Chondrocyte (in vitro differentiated cells): ENCODE data around the gene CUBN. TPM values are rescaled to one million over a fixed set of nuclear protein-coding genes. Genes with fewer than 3 reads are reported as not detected.

Experiments used
- DNase-seq: peaks from one replicate; pipeline ENCODE4 v3.0.0; 2021; ENCODE audit warnings: mixed read lengths, low spot score
- H3K27ac Mint-ChIP-seq: one replicate; pipeline ENCODE4 v1.8.0; 2021; ENCODE audit warnings: mild to moderate bottlenecking, moderate library complexity, mixed read lengths; ENCODE audit not compliant: unreplicated experiment
- H3K27me3 Mint-ChIP-seq: 2 replicates; pipeline ENCODE4 v1.8.0; 2021; ENCODE audit warnings: low read depth, mixed read lengths
- H3K36me3 Mint-ChIP-seq: 2 replicates; pipeline ENCODE4 v1.8.0; 2021; ENCODE audit warnings: low read depth, mixed read lengths
- H3K4me1 Mint-ChIP-seq: 2 replicates; pipeline ENCODE4 v1.8.0; 2021; ENCODE audit warnings: low read depth, mild to moderate bottlenecking, mixed read lengths
- H3K4me3 Mint-ChIP-seq: one replicate; pipeline ENCODE4 v1.8.0; 2021; ENCODE audit warnings: mild to moderate bottlenecking, moderate library complexity, mixed read lengths; ENCODE audit not compliant: unreplicated experiment
- H3K9me3 Mint-ChIP-seq: 2 replicates; pipeline ENCODE4 v1.8.0; 2021; ENCODE audit warnings: low read depth, mixed read lengths
- CTCF ChIP-seq: fragments of 200-600 bp; sonication (generic); IDR thresholded peaks from 2 replicates; pipeline ENCODE4 v1.5.0; 2021; ENCODE audit warnings: antibody characterized with exemption, mild to moderate bottlenecking, moderate library complexity
- total RNA-seq: library from RNA; stranded (reverse); gene quantifications from 3 replicates; pipeline ENCODE4 v1.2.1, GENCODE V29; 2021

CUBN gene
- total RNA-seq, 1 donor from 2014 or later = 1.0 TPM

GRCh38 chr10:17037910-17038309 is 91.7 kb downstream of the CUBN start:
- H3K27me3 Mint-ChIP-seq = no peaks in the 10 kb centered on the region
- H3K36me3 Mint-ChIP-seq = peaks cover 1% of the 10 kb centered on the region
- H3K9me3 Mint-ChIP-seq = no peaks in the 10 kb centered on the region
- H3K4me3 Mint-ChIP-seq = no peak overlapping the region
- peaks cover 7% of the 10 kb centered on the region for H3K4me1 Mint-ChIP-seq
- no peak overlapping the region for H3K27ac Mint-ChIP-seq
- DNase-seq = no peak
- TF ChIP-seq CTCF = no peak

GRCh38 chr10:17035446-17035845 is 94.2 kb downstream of the CUBN start:
- TF ChIP-seq CTCF = no peak
- H3K27me3 Mint-ChIP-seq = no peaks in the 10 kb centered on the region
- no peaks in the 10 kb centered on the region for H3K4me1 Mint-ChIP-seq
- no peak overlapping the region for H3K4me3 Mint-ChIP-seq
- H3K9me3 Mint-ChIP-seq = peaks cover 3% of the 10 kb centered on the region
- H3K36me3 Mint-ChIP-seq = peaks cover 1% of the 10 kb centered on the region
- H3K27ac Mint-ChIP-seq = no peak overlapping the region
- no peak for DNase-seq

GRCh38 chr10:17033529-17034260 is 95.9 kb downstream of the CUBN start:
- Mint-ChIP-seq H3K4me1 (peaks cover 15% of the 10 kb centered on the region), H3K9me3 (peaks cover 3% of the 10 kb centered on the region), H3K27ac (no peak overlapping the region), H3K36me3 (no peaks in the 10 kb centered on the region), H3K27me3 (no peaks in the 10 kb centered on the region), H3K4me3 (no peak overlapping the region)
- TF ChIP-seq CTCF = no peak
- DNase-seq = no peak

- Mint-ChIP-seq H3K36me3 (no peaks in the 10 kb centered on the region), H3K27ac (no peak overlapping the region), H3K27me3 (no peaks in the 10 kb centered on the region), H3K9me3 (peaks cover 3% of the 10 kb centered on the region), H3K4me3 (no peak overlapping the region), H3K4me1 (peaks cover 21% of the 10 kb centered on the region)
- no peak for TF ChIP-seq CTCF
- DNase-seq = no peak
Observed at GRCh38 chr10:17031637-17032635, 97.7 kb downstream of the CUBN start.

GRCh38 chr10:17029581-17030271 is 99.9 kb downstream of the CUBN start:
- no peak for DNase-seq

More at GRCh38 chr10:17029581-17030271, 99.9 kb downstream of the CUBN start:
- Mint-ChIP-seq H3K27me3 (no peaks in the 10 kb centered on the region), H3K36me3 (no peaks in the 10 kb centered on the region), H3K4me1 (peaks cover 36% of the 10 kb centered on the region), H3K4me3 (peak overlapping the region; percentile 40), H3K27ac (peak overlapping the region; percentile 37), H3K9me3 (peaks cover 3% of the 10 kb centered on the region)
- TF ChIP-seq CTCF = no peak
